Trophoblast cell (in vitro differentiated cells and primary cell): ENCODE data around the gene PKLR.
"Not testable (repeated sequence)": the region's sequence is repeated elsewhere in the genome, so short reads cannot be mapped to it uniquely, and the experiment has no call there.

Source experiments
- DNase-seq, 2 donors: peaks; one replicate each; pipeline ENCODE4 v3.0.0-alpha.2; 2016
- H2AFZ ChIP-seq: 2 replicates; pipeline ENCODE4 v1.6.1; 2013; ENCODE audit warnings: low read length, moderate library complexity, mild to moderate bottlenecking; ENCODE audit not compliant: insufficient read depth, poor library complexity
- H2AK5ac ChIP-seq: 2 replicates; pipeline ENCODE4 v1.6.1; 2013; ENCODE audit warnings: mild to moderate bottlenecking, low read length
- H2BK120ac ChIP-seq: 2 replicates; pipeline ENCODE4 v1.6.1; 2013; ENCODE audit warnings: low read length, mild to moderate bottlenecking, moderate library complexity; ENCODE audit not compliant: insufficient read depth, poor library complexity
- H2BK12ac ChIP-seq: 2 replicates; pipeline ENCODE4 v1.6.1; 2013; ENCODE audit warnings: mild to moderate bottlenecking, low read length, moderate library complexity
- H2BK5ac ChIP-seq: 2 replicates; pipeline ENCODE4 v1.6.1; 2013; ENCODE audit warnings: low read length, low read depth, moderate library complexity, mild to moderate bottlenecking; ENCODE audit not compliant: poor library complexity
- H3K14ac ChIP-seq: 2 replicates; pipeline ENCODE4 v1.6.1; 2013; ENCODE audit warnings: mild to moderate bottlenecking, low read length
- H3K18ac ChIP-seq: 2 replicates; pipeline ENCODE4 v1.6.1; 2013; ENCODE audit warnings: mild to moderate bottlenecking, low read length
- H3K23ac ChIP-seq: 2 replicates; pipeline ENCODE4 v1.6.1; 2013; ENCODE audit warnings: low read length
- H3K27ac ChIP-seq: 2 replicates; pipeline ENCODE4 v1.5.1; 2013; ENCODE audit warnings: low read depth, mild to moderate bottlenecking, inconsistent platforms, low read length, moderate library complexity
- H3K27me3 ChIP-seq: 2 replicates; pipeline ENCODE4 v1.6.1; 2013; ENCODE audit warnings: inconsistent platforms, mild to moderate bottlenecking, low read length, moderate library complexity; ENCODE audit not compliant: insufficient read depth
- H3K36me3 ChIP-seq, 2 experiments: 1 replicate in 1 of 2; 2 replicates in 1 of 2; pipeline ENCODE4 v1.6.1; 2013; ENCODE audit warnings: low read length in 2 of 2, mild to moderate bottlenecking in 2 of 2, moderate library complexity in 1 of 2; ENCODE audit not compliant: insufficient read depth in 2 of 2, control insufficient read depth in 1 of 2
- H3K4ac ChIP-seq: 2 replicates; pipeline ENCODE4 v1.6.1; 2013; ENCODE audit warnings: low read depth, mild to moderate bottlenecking, low read length, moderate library complexity
- H3K4me1 ChIP-seq, 2 experiments: 1 replicate in 1 of 2; 2 replicates in 1 of 2; pipeline ENCODE4 v1.6.1; 2013; ENCODE audit warnings: low read length in 2 of 2, mild to moderate bottlenecking in 2 of 2, moderate library complexity in 1 of 2; ENCODE audit not compliant: insufficient read depth in 2 of 2, control insufficient read depth in 1 of 2
- H3K4me2 ChIP-seq: 2 replicates; pipeline ENCODE4 v1.6.1; 2013; ENCODE audit warnings: inconsistent platforms, mild to moderate bottlenecking, low read length, moderate library complexity
- H3K4me3 ChIP-seq: 2 replicates; pipeline ENCODE4 v1.5.1; 2013; ENCODE audit warnings: mild to moderate bottlenecking, low read depth, low read length, inconsistent platforms
- H3K79me1 ChIP-seq: one replicate; pipeline ENCODE4 v1.6.1; 2013; ENCODE audit warnings: low read length
- H3K79me2 ChIP-seq: 2 replicates; pipeline ENCODE4 v1.6.1; 2013; ENCODE audit warnings: low read length, mild to moderate bottlenecking; ENCODE audit not compliant: control insufficient read depth, insufficient read depth, poor library complexity
- H3K9ac ChIP-seq: 2 replicates; pipeline ENCODE4 v1.6.1; 2013; ENCODE audit warnings: mild to moderate bottlenecking, low read length
- H3K9me3 ChIP-seq: 2 replicates; pipeline ENCODE4 v1.6.1; 2013; ENCODE audit warnings: low read depth, mild to moderate bottlenecking, control low read depth, inconsistent platforms, low read length; ENCODE audit not compliant: insufficient read depth
- H4K12ac ChIP-seq: 2 replicates; pipeline ENCODE4 v1.6.1; 2013; ENCODE audit warnings: low read depth, mild to moderate bottlenecking, low read length, moderate library complexity
- H4K8ac ChIP-seq: 2 replicates; pipeline ENCODE4 v1.6.1; 2013; ENCODE audit warnings: low read depth, mild to moderate bottlenecking, low read length, moderate library complexity
- H4K91ac ChIP-seq: one replicate; pipeline ENCODE4 v1.6.1; 2013; ENCODE audit warnings: low read depth, mild to moderate bottlenecking, low read length, moderate library complexity
- WGBS: extraction: QIAGEN DNeasy Blood & Tissue Kit; methylation state at CpG from one replicate; pipeline ENCODE4 v1.1.7; 2013; ENCODE audit warnings: missing lambda C conversion rate; ENCODE audit not compliant: insufficient read length, insufficient coverage; ENCODE audit errors: extremely low coverage; 5-methylcytosine and 5-hydroxymethylcytosine counted together

PKLR gene

GRCh38 chr1:155250633-155251449 is 50.4 kb downstream of the PKLR start:
- Histone ChIP-seq H3K9ac (no peak overlapping the region), H3K4ac (no peak overlapping the region), H2BK120ac (peak overlapping the region; percentile 23), H3K4me2 (peak overlapping the region; percentile 69), H3K14ac (peak overlapping the region; percentile 43), H4K12ac (peak overlapping the region; percentile 68), H3K23ac (no peak overlapping the region), H2AK5ac (peak overlapping the region; percentile 17), H3K4me1 (peaks cover 22 to 23% of the 10 kb centered on the region in 2 experiments), H3K4me3 (peak overlapping the region; percentile 44), H4K8ac (peak overlapping the region; percentile 80), H2BK12ac (peak overlapping the region; percentile 25), H3K36me3 (peaks cover 16 to 24% of the 10 kb centered on the region in 2 experiments), H3K9me3 (no peaks in the 10 kb centered on the region), H4K91ac (peak overlapping the region; percentile 20), H3K79me1 (peaks cover 13% of the 10 kb centered on the region), H3K79me2 (peaks cover 11% of the 10 kb centered on the region), H3K27me3 (no peaks in the 10 kb centered on the region), H3K27ac (no peak overlapping the region), H2BK5ac (peak overlapping the region; percentile 3), H2AFZ (peak overlapping the region; percentile 28), H3K18ac (peak overlapping the region; percentile 23)
- WGBS, result no CpG with 5 or more reads among the region's 23 CpGs
- peak; percentile 89 to 95 for DNase-seq

- Histone ChIP-seq H3K9ac (no peak overlapping the region), H3K4ac (no peak overlapping the region), H2BK12ac (peak overlapping the region; percentile 25), H3K36me3 (peaks cover 16 to 23% of the 10 kb centered on the region in 2 experiments), H4K8ac (peak overlapping the region; percentile 80), H2BK5ac (peak overlapping the region; percentile 3), H3K18ac (peak overlapping the region; percentile 23), H4K12ac (peak overlapping the region; percentile 68), H2BK120ac (peak overlapping the region; percentile 23), H3K4me3 (peak overlapping the region; percentile 44), H3K4me1 (peaks cover 20 to 23% of the 10 kb centered on the region in 2 experiments), H3K27ac (no peak overlapping the region), H3K9me3 (no peaks in the 10 kb centered on the region), H3K79me1 (peaks cover 9% of the 10 kb centered on the region), H3K79me2 (peaks cover 9% of the 10 kb centered on the region), H4K91ac (peak overlapping the region; percentile 20), H3K14ac (peak overlapping the region; percentile 43), H3K4me2 (peak overlapping the region; percentile 69), H3K23ac (no peak overlapping the region), H3K27me3 (no peaks in the 10 kb centered on the region), H2AK5ac (peak overlapping the region; percentile 17), H2AFZ (peak overlapping the region; percentile 28)
- WGBS, result no CpG with 5 or more reads among the region's 28 CpGs
- DNase-seq, result no peak
These were observed 51.0 kb downstream of the PKLR start for GRCh38 chr1:155250246-155250632.

GRCh38 chr1:155247667-155248553 is 53.3 kb downstream of the PKLR start:
- no peaks in the 10 kb centered on the region for H3K27me3 ChIP-seq
- no peak overlapping the region for H3K4me2 ChIP-seq
- H2BK12ac ChIP-seq, result no peak overlapping the region
- H3K9ac ChIP-seq, result no peak overlapping the region
- H3K79me2 ChIP-seq, result peaks cover 3% of the 10 kb centered on the region
- H3K79me1 ChIP-seq, result peaks cover 10% of the 10 kb centered on the region
- no peak overlapping the region for H3K4ac ChIP-seq
- H4K91ac ChIP-seq, result no peak overlapping the region
- H2AK5ac ChIP-seq, result no peak overlapping the region
- no peak overlapping the region for H3K27ac ChIP-seq
- H4K8ac ChIP-seq, result no peak overlapping the region
- H3K14ac ChIP-seq, result no peak overlapping the region
- peaks cover 5 to 8% of the 10 kb centered on the region in 2 experiments for H3K4me1 ChIP-seq
- no peak overlapping the region for H3K23ac ChIP-seq
- H4K12ac ChIP-seq, result no peak overlapping the region
- no peak overlapping the region for H2BK5ac ChIP-seq
- WGBS, result no CpG with 5 or more reads among the region's 26 CpGs
- no peak overlapping the region for H3K4me3 ChIP-seq
- H3K9me3 ChIP-seq, result no peaks in the 10 kb centered on the region
- H2BK120ac ChIP-seq, result no peak overlapping the region
- H3K36me3 ChIP-seq, result peaks cover 16 to 23% of the 10 kb centered on the region in 2 experiments
- DNase-seq, result no peak
- H3K18ac ChIP-seq, result no peak overlapping the region
- H2AFZ ChIP-seq, result no peak overlapping the region

GRCh38 chr1:155246796-155247195 is 54.4 kb downstream of the PKLR start:
- H3K36me3 ChIP-seq, result peaks cover 16 to 23% of the 10 kb centered on the region in 2 experiments

More at GRCh38 chr1:155246796-155247195, 54.4 kb downstream of the PKLR start:
- not testable (repeated sequence) for H3K18ac ChIP-seq, H3K79me2 ChIP-seq, H3K27ac ChIP-seq, DNase-seq, H4K12ac ChIP-seq, H3K4me2 ChIP-seq, H4K8ac ChIP-seq, H3K14ac ChIP-seq, H2BK120ac ChIP-seq, H2BK5ac ChIP-seq, H2AK5ac ChIP-seq, H2AFZ ChIP-seq, H3K27me3 ChIP-seq, H2BK12ac ChIP-seq, H3K9ac ChIP-seq, H3K23ac ChIP-seq, H3K4ac ChIP-seq, H3K4me3 ChIP-seq, H3K4me1 ChIP-seq, H4K91ac ChIP-seq, H3K9me3 ChIP-seq
- H3K79me1 ChIP-seq, result peaks cover 10% of the 10 kb centered on the region
- WGBS, result no CpG with 5 or more reads among the region's 3 CpGs
